Testis (tissue), 2 donors: Measurements from ENCODE around the gene PPME1.

Source experiments
- POLR2A ChIP-seq: fragments of 450-650 bp; IDR thresholded peaks from one replicate; pipeline ENCODE4 v1.6.1; 2017; ENCODE audit warnings: antibody characterized with exemption, mild to moderate bottlenecking, moderate library complexity
- TF ChIP-seq, protein P1 (sequence below), 3 experiments: fragments of 450-650 bp in 2 of 3; fragments of 200-600 bp in 1 of 3; sonication (generic) in 1 of 3; IDR thresholded peaks; one replicate each; pipeline ENCODE4 v1.5.1; 2016 to 2019; ENCODE audit warnings: antibody characterized with exemption in 3 of 3, mild to moderate bottlenecking in 2 of 3, moderate library complexity in 1 of 3

DNA sequence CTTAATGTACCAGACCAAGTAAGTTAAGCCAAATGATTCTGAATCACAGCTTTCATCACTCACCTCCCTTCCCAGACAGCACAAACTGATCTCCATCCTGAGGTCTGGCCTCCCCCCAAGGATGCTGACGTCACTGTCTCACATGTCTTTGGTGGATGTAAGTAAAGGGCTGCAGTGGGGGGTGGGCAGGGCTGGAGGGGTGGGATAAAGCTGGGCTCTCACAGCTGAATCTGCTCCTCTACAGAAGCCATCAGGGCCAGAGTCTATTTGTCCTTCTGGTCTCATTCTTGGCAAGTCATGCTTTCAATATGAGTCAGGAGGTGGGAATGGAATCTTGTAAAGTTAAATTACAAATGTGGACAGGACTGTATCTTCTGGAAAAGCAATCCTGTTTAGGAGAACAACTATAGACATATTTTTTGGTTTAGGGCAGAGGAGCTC, 107.7 kb downstream of the PPME1 start:
- TF ChIP-seq POLR2A = no peak
- TF ChIP-seq, protein P1, sequence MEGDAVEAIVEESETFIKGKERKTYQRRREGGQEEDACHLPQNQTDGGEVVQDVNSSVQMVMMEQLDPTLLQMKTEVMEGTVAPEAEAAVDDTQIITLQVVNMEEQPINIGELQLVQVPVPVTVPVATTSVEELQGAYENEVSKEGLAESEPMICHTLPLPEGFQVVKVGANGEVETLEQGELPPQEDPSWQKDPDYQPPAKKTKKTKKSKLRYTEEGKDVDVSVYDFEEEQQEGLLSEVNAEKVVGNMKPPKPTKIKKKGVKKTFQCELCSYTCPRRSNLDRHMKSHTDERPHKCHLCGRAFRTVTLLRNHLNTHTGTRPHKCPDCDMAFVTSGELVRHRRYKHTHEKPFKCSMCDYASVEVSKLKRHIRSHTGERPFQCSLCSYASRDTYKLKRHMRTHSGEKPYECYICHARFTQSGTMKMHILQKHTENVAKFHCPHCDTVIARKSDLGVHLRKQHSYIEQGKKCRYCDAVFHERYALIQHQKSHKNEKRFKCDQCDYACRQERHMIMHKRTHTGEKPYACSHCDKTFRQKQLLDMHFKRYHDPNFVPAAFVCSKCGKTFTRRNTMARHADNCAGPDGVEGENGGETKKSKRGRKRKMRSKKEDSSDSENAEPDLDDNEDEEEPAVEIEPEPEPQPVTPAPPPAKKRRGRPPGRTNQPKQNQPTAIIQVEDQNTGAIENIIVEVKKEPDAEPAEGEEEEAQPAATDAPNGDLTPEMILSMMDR (IDR thresholded peaks at IDR 0.05) = no peak
